Measurements from ENCODE around the gene ABCC10.

DNA sequence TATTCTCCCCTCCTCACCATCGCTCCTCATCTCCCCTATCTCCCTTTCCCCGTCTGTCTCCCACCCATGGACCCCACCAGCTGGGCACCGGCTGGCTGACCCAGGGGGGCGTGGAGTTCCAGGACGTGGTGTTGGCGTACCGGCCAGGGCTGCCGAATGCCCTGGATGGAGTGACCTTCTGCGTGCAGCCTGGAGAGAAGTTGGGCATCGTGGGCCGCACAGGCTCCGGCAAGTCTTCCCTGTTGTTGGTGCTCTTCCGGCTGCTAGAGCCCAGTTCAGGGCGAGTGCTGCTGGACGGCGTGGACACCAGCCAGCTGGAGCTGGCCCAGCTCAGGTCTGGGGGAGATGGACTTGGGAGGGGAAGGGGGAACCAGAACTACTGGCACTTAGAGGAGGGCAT lies 20.3 kb downstream of the ABCC10 start:
- TF ChIP-seq, protein P1, sequence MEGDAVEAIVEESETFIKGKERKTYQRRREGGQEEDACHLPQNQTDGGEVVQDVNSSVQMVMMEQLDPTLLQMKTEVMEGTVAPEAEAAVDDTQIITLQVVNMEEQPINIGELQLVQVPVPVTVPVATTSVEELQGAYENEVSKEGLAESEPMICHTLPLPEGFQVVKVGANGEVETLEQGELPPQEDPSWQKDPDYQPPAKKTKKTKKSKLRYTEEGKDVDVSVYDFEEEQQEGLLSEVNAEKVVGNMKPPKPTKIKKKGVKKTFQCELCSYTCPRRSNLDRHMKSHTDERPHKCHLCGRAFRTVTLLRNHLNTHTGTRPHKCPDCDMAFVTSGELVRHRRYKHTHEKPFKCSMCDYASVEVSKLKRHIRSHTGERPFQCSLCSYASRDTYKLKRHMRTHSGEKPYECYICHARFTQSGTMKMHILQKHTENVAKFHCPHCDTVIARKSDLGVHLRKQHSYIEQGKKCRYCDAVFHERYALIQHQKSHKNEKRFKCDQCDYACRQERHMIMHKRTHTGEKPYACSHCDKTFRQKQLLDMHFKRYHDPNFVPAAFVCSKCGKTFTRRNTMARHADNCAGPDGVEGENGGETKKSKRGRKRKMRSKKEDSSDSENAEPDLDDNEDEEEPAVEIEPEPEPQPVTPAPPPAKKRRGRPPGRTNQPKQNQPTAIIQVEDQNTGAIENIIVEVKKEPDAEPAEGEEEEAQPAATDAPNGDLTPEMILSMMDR (conservative IDR thresholded peaks at IDR 0.05; ENCODE audit: low read length): no peak
- TF ChIP-seq EZH2phosphoT487 (IDR thresholded peaks at IDR 0.05; ENCODE audit: borderline replicate concordance): no peak
